Choroid plexus epithelial cell (primary cell): ENCODE data around the gene TPCN2.

Source experiments
- DNase-seq: peaks from one replicate; pipeline ENCODE4 v3.0.0-alpha.2; 2010; ENCODE audit warnings: low read depth
- H3K4me3 ChIP-seq: 2 replicates; pipeline ENCODE4 v1.5.1; 2011; ENCODE audit warnings: low read depth, mild to moderate bottlenecking, control low read depth, low read length, moderate library complexity
- TF ChIP-seq, protein P1 (sequence below): conservative IDR thresholded peaks from 2 replicates; pipeline ENCODE4 v1.5.1; 2011; ENCODE audit warnings: low read depth, mild to moderate bottlenecking, control low read depth, inconsistent platforms, low read length, moderate library complexity

TPCN2 gene

GRCh38 chr11:69153661-69154060 lies 104.9 kb downstream of the TPCN2 start:
- TF ChIP-seq, protein P1, sequence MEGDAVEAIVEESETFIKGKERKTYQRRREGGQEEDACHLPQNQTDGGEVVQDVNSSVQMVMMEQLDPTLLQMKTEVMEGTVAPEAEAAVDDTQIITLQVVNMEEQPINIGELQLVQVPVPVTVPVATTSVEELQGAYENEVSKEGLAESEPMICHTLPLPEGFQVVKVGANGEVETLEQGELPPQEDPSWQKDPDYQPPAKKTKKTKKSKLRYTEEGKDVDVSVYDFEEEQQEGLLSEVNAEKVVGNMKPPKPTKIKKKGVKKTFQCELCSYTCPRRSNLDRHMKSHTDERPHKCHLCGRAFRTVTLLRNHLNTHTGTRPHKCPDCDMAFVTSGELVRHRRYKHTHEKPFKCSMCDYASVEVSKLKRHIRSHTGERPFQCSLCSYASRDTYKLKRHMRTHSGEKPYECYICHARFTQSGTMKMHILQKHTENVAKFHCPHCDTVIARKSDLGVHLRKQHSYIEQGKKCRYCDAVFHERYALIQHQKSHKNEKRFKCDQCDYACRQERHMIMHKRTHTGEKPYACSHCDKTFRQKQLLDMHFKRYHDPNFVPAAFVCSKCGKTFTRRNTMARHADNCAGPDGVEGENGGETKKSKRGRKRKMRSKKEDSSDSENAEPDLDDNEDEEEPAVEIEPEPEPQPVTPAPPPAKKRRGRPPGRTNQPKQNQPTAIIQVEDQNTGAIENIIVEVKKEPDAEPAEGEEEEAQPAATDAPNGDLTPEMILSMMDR = no peak
- DNase-seq = no peak
- H3K4me3 ChIP-seq = no peak overlapping the region

GRCh38 chr11:69154211-69154913 lies 105.6 kb downstream of the TPCN2 start:
- TF ChIP-seq, protein P1 = no peak
- H3K4me3 ChIP-seq = no peak overlapping the region
- no peak for DNase-seq

DNA sequence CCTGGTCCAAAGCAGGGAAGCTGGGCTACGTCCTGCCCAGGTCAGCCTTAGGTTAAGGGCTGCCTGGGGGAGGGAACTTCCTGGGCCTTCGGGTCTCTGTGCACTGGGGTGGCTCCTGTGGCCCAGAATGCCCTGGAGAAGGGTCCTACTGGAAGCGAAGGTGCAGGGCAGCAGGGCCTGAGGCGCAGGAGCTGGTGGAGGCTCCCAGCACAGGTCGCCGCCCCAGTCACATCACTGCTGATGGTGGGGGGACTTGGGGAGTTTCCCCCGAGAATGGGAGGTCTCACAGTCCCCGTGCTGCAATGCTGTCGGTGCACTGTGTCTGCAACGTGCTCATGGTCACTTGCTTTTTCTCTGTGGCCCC lies 106.2 kb downstream of the TPCN2 start:
- TF ChIP-seq, protein P1 = no peak
- no peak overlapping the region for H3K4me3 ChIP-seq
- no peak for DNase-seq

GRCh38 chr11:69155302-69156234 lies 106.8 kb downstream of the TPCN2 start, which contains the start of gene SMIM38:
Gene SMIM38 (plus strand): TSS chr11:69155935. CDS start chr11:69157847, 1,912 bp downstream.
- DNase-seq = no peak
- TF ChIP-seq, protein P1 = no peak
- H3K4me3 ChIP-seq = no peak within 1 kb of the TSS

DNA sequence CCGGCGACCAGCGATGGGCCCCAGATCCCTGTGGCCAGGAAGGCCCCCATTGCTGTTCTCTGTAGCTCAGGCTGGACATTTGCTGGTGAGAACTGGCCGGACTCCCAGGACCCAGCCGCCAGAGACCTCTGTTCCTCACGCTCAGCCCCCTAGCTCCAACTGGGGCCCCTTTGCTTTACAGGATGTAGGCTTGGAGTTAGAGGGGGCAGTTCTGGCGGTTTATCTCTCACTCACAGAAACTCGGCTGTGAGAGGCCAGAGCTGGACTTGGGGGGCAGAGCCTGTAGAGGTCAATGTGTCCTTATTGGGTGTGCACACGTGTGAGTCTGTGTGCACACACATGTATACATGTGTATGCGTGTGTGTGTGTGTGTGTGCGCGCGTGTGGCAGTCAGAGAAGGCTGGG lies 107.5 kb downstream of the TPCN2 start:
- TF ChIP-seq, protein P1 = no peak
- no peak overlapping the region for H3K4me3 ChIP-seq
- DNase-seq = no peak

DNA sequence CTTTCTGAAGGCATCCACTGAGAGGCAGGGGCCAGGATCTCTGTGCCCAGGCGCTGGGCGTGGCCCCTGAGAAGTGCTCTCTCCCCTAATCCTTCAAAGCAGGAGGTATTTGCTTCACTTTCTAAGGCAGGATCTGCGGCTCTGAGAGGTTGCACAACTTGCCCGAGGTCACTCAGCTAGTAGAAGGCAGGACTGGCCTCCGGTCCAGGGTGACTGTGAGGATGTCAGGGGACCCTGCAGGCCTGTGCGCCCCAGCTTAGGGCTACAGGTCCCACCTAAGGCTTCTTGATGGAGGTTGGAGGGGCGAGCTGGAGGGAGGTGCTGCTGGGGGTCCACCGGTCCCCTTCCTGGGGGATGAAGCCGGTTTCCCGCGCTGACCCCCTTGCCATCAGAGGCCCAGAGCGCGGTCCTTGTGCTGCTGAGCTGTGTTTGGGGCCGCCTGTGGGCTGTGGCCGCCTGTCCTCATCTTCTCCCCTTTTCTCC lies 108.0 kb downstream of the TPCN2 start:
- peak; percentile 50 for DNase-seq
- TF ChIP-seq, protein P1 = no peak
- H3K4me3 ChIP-seq = peak overlapping the region; percentile 11
